HG03457 (cell line): ENCODE results near the gene WDR62.

Experiments
- ATAC-seq: cut with Tn5 transposase; IDR thresholded peaks from one replicate; pipeline ENCODE4 v1.9.1; 2021; ENCODE audit warnings: moderate number of reproducible peaks; ENCODE audit not compliant: unreplicated experiment

Gene WDR62

DNA sequence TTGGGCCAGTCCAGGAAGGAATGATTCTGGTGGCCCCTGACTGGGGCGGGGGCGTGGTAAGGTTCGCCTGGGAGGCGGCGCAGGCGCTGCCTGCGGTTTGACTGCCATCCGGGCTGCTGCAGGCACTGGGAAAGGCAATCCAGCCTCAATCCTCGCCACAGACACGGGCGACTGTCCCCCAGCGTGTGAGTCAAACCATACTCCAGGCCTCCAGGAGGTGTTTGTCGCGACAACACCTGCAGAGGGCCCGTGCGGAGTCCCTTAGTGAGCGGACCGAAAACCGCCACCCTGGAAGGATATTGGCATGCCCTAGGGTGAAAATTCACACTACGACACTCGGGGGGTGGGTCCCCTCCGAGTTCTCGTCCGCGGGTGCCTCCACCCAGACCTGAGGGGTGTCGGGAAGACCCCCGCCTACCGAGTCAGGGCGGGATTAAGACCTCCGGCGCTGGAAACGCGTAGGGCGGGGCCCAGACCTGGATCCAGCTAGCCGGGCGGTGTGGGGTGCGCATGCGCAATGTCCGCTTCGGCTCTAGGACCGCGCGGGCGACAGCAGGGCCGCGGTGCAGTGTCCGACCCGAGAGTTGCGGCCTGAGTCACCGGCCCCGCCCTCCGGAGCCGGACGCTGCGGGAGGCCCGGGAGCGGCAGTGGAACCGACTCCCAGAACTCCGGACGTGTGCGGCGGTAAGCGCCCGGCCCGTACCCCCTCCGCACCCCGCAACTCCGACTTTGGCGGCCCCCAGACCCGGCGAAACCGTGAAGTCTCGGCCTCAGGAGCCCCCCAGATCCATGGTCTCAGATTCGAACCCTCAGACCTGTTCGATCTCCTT is 85.0 kb downstream of the WDR62 start, which contains the start of gene CAPNS1:
Gene CAPNS1 (plus strand): TSS at position 594 of the 831 bp plus-strand sequence. CDS start 946 bp downstream, outside the sequence.
- ATAC-seq, result peak; percentile 62

DNA sequence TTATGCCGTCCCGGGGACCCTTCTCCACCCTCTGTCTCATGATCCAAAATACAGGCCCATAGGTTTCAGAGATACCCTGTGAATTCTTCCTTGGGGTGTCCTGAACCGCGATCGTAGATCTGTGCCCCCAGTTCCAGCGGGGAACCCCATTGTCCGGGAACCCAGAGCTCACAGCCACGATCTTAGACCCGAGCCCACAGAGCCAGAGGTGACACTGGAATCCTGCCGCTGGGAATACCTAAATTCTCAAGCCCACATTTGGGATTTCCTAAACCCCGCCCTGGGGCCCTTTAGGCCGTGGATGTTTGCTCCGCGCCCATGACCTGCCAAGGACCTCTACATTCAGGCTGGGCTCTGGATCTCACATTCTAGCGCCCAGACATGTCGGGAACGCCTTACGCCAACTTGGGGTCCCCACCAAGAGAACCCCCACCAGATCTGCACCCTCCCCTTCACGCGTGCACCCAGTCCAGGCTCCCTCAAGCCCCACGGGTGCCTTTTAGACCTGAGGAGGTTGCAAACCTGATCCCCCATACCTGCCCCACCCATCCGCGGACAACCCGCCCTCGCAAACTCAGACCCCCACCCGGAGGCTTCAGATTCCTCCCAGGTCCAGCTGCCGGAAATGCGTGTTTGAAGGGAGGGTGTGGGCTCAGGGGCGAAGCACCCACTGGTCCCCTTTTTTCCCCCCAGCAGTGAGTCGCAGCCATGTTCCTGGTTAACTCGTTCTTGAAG is 85.8 kb downstream of the WDR62 start:
- ATAC-seq, result no peak

DNA sequence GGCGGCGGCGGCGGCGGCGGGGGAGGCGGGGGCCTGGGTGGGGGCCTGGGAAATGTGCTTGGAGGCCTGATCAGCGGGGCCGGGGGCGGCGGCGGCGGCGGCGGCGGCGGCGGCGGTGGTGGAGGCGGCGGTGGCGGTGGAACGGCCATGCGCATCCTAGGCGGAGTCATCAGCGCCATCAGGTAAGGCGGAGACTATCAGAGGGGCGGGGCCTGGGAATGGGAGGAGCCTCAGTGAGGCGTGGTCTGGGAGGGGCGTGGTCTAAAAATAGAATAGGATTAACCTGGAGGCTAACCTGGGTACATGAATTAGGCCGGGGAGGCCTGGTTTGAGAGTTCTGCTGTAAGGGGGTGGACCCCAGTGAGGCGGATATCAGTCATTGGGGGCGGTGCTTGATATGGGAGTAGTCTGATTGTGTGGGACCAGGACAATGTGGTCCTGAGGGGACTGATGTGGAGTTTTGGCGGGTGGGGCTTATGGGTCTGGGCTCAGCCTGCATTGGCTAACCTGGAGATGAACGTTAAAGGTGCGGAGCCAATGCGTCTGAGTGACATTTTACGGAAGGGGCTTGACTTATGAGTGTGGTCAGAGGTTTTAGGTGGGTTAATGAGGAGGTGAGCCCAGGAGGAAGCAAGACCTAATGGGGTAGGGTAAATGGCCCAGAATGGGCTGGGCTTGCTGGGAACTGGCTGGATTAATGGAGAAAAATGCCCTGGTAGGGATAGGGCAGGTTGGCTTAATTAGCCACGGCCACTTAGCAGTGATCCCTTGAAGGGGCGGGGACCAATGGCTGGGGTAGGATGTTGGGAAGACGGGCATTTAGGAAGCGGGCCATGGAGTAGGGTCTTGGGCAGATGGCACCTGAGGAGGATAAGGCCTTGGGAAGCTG is 86.6 kb downstream of the WDR62 start:
- peak; percentile 38 for ATAC-seq

GRCh38 chr19:36142046-36142445 is 87.3 kb downstream of the WDR62 start:
- ATAC-seq, result no peak

DNA sequence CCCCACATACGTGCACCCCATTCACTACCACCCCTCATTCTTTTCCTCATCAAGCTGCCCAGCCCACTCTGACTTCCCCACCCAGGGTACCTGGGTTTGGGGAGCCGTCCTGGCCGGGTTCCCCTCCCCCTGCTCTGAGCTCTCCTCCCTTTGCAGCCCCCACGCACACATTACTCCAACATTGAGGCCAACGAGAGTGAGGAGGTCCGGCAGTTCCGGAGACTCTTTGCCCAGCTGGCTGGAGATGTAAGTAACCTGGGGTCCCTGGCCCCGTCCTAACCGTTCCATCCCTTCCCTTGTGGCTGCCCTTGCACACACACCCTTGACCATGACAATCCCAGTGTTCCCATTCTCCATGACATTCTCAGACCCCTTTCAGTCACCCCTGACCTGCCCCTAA is 87.8 kb downstream of the WDR62 start:
- ATAC-seq, result no peak

DNA sequence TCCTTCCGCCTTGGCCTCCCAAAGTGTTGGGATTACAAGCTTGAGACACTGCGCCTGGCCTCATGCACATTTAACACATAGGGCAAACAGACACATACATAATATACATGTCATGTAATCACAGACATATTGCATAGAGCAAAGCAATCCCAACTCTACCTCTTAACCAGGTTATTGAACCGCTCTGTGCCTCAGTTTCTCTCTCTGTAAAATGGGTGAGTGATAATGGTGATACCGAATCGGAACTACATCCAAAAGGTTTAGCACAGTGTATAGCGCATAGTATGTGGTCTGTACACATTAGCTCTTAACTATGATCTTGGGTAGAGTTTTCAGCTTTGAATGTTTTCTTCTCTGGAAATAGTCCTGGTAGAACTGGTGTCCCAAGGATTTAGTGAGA is 89.9 kb downstream of the WDR62 start:
- no peak for ATAC-seq

- ATAC-seq, result no peak
These were observed 95.1 kb downstream of the WDR62 start for GRCh38 chr19:36149673-36150406.

GRCh38 chr19:36150586-36150985 is 95.9 kb downstream of the WDR62 start:
- ATAC-seq, result no peak

DNA sequence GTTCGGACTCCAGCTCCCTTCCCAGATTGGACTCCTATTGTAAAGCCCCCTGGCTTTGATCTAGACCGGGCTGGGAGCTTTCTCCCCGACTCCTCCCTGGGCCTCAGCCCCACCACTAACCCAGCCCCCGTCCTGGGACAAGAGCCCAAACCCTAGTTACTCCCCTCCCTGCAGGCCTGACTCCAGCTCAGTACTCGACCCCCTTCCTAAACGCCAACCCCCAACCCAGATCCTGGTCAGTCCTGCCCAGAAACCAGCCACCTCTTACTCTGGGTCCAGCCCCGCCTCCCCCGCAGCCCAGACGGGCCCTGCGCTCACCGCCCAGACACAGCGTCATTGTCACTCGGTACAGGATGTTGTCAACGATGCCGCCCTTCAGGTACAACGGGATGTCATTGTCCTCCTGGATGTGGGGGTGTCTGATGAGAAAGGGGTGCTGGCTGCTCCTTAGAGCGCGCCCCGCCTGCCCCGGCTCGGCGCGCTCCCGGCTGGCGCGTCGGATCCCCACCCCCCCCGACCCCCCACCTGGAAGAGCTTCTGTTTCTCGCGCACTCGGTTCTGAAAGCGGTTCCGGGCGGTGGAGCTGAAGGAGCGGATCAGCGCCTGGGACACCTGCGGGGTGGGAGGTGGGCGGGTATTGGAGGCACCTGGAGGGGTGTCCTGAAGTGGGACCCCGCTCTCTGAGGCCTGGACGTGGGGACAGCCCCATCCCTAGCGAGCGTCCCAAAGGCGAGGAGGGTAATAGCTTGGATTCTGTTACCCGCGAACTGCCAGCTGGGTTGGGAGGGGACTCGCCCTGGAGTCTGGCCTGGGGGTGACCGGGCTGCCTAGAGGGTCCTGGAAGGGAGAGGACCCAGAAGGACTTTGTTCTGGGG is 96.7 kb downstream of the WDR62 start:
- ATAC-seq, result no peak

DNA sequence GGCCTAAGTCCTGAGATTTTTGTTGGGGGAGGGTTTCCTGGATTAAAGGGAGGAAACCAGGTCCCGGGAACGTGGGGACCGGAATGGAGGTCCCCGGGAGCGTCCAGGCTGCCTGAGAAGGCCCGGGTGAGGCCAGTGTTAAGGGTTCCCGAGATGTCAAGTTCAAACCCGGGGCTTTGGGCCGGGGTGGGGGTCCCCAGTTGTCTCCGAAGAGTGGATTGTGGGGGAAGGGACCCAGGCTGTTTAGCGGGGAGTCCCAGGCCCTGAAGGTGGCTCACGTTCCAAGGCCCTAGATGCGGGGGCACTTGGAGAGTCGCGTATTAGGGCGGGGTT is 97.3 kb downstream of the WDR62 start:
- ATAC-seq, result no peak

- ATAC-seq, result no peak
These were observed 97.8 kb downstream of the WDR62 start, which contains the start of gene COX7A1 for GRCh38 chr19:36152352-36153091. Gene COX7A1 (minus strand): TSS chr19:36152447. CDS start chr19:36152407, 40 bp downstream.

DNA sequence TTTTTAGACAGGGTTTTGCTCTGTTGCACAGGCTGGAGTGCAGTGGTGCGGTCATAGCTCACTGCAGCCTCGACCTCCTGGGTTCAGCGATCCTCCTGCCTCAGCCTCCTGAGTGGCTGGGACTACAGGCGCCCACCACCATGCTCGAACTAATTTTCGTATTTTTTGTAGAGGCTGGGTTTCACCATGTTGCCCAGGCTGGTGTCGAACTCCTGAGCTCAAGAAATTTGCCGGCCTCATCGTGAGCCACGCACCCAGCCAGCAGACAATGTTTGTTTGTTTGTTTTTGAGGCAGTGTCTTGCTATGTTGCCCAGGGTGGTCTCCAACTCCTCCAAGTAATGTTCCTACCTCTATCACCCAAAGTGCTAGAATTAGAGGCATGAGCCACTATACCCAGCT is 98.4 kb downstream of the WDR62 start:
- ATAC-seq, result no peak
